ENCODE data around the gene C18orf63.

The C18orf63 gene

DNA sequence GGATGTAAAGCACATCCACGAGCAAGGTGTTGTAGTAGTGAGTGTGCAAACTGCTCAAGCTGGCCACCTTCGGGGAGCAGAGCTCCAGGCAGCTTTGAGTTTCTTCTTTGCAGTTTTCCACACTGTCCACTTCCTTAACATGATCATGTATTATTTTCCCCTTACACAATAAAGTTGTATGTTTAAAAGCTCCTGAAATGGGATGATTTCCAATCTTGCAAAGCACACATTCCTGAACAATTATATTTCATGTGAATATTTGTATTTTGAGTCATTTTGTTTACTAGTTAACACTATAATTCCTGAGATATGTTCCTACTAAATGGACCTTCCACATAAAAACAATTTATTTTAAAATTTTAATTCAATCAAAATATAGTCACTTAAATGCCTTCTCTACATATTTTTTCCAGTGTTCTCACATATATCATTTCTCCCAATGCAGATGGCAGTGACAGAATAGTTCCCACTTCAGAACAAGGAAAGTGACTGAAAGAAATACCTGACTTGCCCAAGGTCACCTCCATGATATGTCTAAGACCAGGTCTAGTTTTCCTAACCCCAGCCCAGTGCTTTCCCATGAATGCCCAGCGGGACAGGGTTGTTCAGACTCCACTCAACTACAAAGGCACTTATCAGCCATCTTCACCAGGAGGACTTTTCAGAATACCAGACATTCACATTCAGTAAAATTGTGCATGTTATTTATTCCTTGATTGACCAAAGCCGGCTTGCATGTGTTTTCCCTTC, 29.4 kb upstream of the C18orf63 start:
- no peak overlapping the region for H3K4me3 ChIP-seq (ENCODE audit: low read depth, low read length)
- DNase-seq (ENCODE audit: low read depth): no peak
- TF ChIP-seq CTCF (IDR thresholded peaks at IDR 0.05; ENCODE audit: insufficient read depth, low read depth, low read length, missing control alignments): no peak

DNA sequence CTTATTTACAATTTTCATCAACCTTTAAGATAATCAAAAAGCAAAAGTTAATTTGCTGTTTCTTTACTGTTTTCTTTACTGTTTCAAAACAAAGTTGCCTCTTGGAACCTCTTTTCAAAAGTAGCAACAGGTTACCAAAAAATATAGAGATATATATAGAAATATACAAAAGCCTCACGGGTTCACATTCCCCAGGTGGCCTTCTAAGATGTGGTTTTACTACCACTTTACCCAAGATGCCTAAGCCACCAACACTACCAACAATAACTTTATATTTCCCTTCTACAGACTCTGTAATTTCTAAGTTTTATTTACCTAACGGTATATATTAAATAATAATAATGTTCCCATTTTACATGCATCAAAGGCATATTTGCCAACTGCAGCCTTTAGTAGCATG, 28.8 kb upstream of the C18orf63 start:
- no peak for DNase-seq (ENCODE audit: low read depth)
- H3K4me3 ChIP-seq (ENCODE audit: low read depth, low read length): no peak overlapping the region
- no peak for TF ChIP-seq CTCF (IDR thresholded peaks at IDR 0.05; ENCODE audit: insufficient read depth, low read depth, low read length, missing control alignments)

DNA sequence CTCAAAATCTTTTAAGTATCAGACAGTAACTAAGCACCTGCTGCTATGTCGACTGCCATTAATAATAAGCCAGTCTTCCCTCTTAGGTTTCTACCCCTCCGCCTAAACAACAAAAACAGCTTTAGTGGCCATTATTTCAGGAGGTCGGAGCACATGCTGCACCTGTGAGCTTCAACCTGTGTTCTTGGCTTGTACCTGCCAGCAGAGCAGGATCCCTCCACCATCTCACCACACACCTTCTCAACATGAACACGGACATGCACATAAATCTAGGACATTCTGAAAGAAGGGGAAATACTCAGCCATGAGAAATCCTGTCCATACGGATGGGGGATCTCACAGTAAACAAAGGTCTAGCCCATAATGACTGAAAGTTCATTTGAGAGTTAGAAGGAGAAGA, 27.6 kb upstream of the C18orf63 start:
- DNase-seq (ENCODE audit: low read depth): no peak
- no peak for TF ChIP-seq CTCF (IDR thresholded peaks at IDR 0.05; ENCODE audit: insufficient read depth, low read depth, low read length, missing control alignments)

GRCh38 chr18:74288730-74289129, 26.9 kb upstream of the C18orf63 start:
- no peak for DNase-seq (ENCODE audit: low read depth)
- no peak for TF ChIP-seq CTCF (IDR thresholded peaks at IDR 0.05; ENCODE audit: insufficient read depth, low read depth, low read length, missing control alignments)
- H3K4me3 ChIP-seq (ENCODE audit: low read depth, low read length): no peak overlapping the region

More for the DNA sequence above, 27.6 kb upstream of the C18orf63 start:
- H3K4me3 ChIP-seq (ENCODE audit: low read depth, low read length): no peak overlapping the region

- no peak for TF ChIP-seq CTCF (IDR thresholded peaks at IDR 0.05; ENCODE audit: insufficient read depth, low read depth, low read length, missing control alignments)
- no peak for DNase-seq (ENCODE audit: low read depth)
- no peak overlapping the region for H3K4me3 ChIP-seq (ENCODE audit: low read depth, low read length)
Observed at GRCh38 chr18:74289137-74289536, 26.5 kb upstream of the C18orf63 start.

DNA sequence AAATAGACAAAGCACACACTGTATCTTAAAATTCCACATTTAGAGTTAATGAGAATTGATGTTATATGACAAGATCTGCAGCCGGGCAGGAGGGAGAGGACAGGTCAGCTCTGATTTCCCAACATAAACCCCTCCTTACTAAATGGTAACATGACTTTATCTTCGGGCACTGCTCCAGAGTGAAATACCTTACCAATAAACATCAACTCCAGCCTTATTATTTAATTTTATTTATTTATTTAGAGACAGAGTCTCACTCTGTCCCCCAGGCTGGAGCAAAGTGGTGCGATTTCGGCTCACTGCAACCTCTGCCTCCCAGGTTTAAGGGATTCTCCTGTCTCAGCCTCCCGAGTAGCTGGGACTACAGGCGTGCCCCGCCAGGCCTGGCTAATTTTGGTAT, 25.6 kb upstream of the C18orf63 start:
- no peak overlapping the region for H3K4me3 ChIP-seq (ENCODE audit: low read depth, low read length)
- no peak for TF ChIP-seq CTCF (IDR thresholded peaks at IDR 0.05; ENCODE audit: insufficient read depth, low read depth, low read length, missing control alignments)
- DNase-seq (ENCODE audit: low read depth): no peak
